Neural cell (in vitro differentiated cells): ENCODE results near the gene MAML3. TPM values are rescaled to one million over a fixed set of nuclear protein-coding genes. Genes with fewer than 3 reads are reported as not detected.

Source experiments
- H2AFZ ChIP-seq: fragments of 200-600, 300-800 bp; sonication (generic), shearing (Covaris generic); 2 replicates; pipeline ENCODE4 v1.6.0; 2014; ENCODE audit warnings: low read depth, mild to moderate bottlenecking, antibody characterized with exemption, low read length, moderate library complexity
- H3F3A ChIP-seq: fragments of 200-600 bp; shearing (Covaris generic); 2 replicates; pipeline ENCODE4 v1.6.1; 2016; ENCODE audit warnings: mild to moderate bottlenecking, moderate library complexity, mixed read lengths, antibody characterized with exemption, low read length; ENCODE audit not compliant: insufficient read depth, poor library complexity, severe bottlenecking
- H3K27ac ChIP-seq: fragments of 200-600, 300-800 bp; sonication (generic), shearing (Covaris generic); 2 replicates; pipeline ENCODE4 v1.5.1; 2014; ENCODE audit warnings: mild to moderate bottlenecking, low read length, moderate library complexity
- H3K27me3 ChIP-seq: fragments of 300-800, 200-600 bp; sonication (generic), shearing (Covaris generic); 2 replicates; pipeline ENCODE4 v1.6.0; 2014; ENCODE audit warnings: mild to moderate bottlenecking, low read depth, low read length, moderate library complexity; ENCODE audit not compliant: insufficient read depth
- H3K36me3 ChIP-seq: fragments of 300-800, 200-600 bp; sonication (generic), shearing (Covaris generic); 2 replicates; pipeline ENCODE4 v1.5.1; 2014; ENCODE audit warnings: mild to moderate bottlenecking, antibody characterized with exemption, low read length, moderate library complexity; ENCODE audit not compliant: insufficient read depth
- H3K4me2 ChIP-seq: fragments of 300-800, 200-600 bp; sonication (generic), shearing (Covaris generic); 2 replicates; pipeline ENCODE4 v1.6.0; 2014; ENCODE audit warnings: mild to moderate bottlenecking, low read length
- H3K4me3 ChIP-seq: fragments of 300-800, 200-600 bp; sonication (generic), shearing (Covaris generic); 2 replicates; pipeline ENCODE4 v1.5.1; 2014; ENCODE audit warnings: mild to moderate bottlenecking, low read length, moderate library complexity
- H3K79me2 ChIP-seq: fragments of 200-600 bp; shearing (Covaris generic); replicated peaks from 2 replicates; pipeline ENCODE4 v1.6.0; 2014; ENCODE audit warnings: mild to moderate bottlenecking, low read length, moderate library complexity; ENCODE audit not compliant: insufficient read depth
- H3K9ac ChIP-seq: fragments of 300-800, 200-600 bp; sonication (generic), shearing (Covaris generic); 2 replicates; pipeline ENCODE4 v1.6.1; 2016; ENCODE audit warnings: mild to moderate bottlenecking, low read length, mixed read lengths
- H3K9me2 ChIP-seq: fragments of 200-600 bp; shearing (Covaris generic); 2 replicates; pipeline ENCODE4 v1.6.1; 2016; ENCODE audit warnings: mild to moderate bottlenecking, low read length, mixed read lengths; ENCODE audit not compliant: insufficient read depth
- H3K9me3 ChIP-seq: fragments of 200-600, 300-800 bp; sonication (generic), shearing (Covaris generic); 2 replicates; pipeline ENCODE4 v1.6.1; 2016; ENCODE audit warnings: mild to moderate bottlenecking, mixed run types, low read length, moderate library complexity, mixed read lengths
- H4K20me1 ChIP-seq: fragments of 200-600 bp; shearing (Covaris generic); 2 replicates; pipeline ENCODE4 v1.6.1; 2016; ENCODE audit warnings: mild to moderate bottlenecking, mixed run types; ENCODE audit not compliant: insufficient read depth
- CTCF ChIP-seq: fragments of 450-650 bp; IDR thresholded peaks from 2 replicates; pipeline ENCODE4 v1.5.1; 2014; ENCODE audit warnings: antibody characterized with exemption, mild to moderate bottlenecking, moderate library complexity; ENCODE audit not compliant: poor library complexity, severe bottlenecking
- EP300 ChIP-seq: fragments of 450-650 bp; conservative IDR thresholded peaks from 2 replicates; pipeline ENCODE4 v1.6.1; 2014; ENCODE audit warnings: antibody characterized with exemption, mild to moderate bottlenecking, moderate library complexity; ENCODE audit not compliant: poor library complexity, severe bottlenecking
- EZH2 ChIP-seq: fragments of 200-600, 300-800 bp; shearing (Covaris generic), sonication (generic); IDR thresholded peaks from 2 replicates; pipeline ENCODE4 v1.6.1; 2014; ENCODE audit warnings: antibody characterized with exemption, low read length, borderline replicate concordance, mild to moderate bottlenecking; ENCODE audit not compliant: insufficient read depth, poor library complexity, severe bottlenecking
- MXI1 ChIP-seq: fragments of 450-650 bp; conservative IDR thresholded peaks from 2 replicates; pipeline ENCODE4 v1.6.1; 2014; ENCODE audit warnings: antibody characterized with exemption, mild to moderate bottlenecking; ENCODE audit not compliant: poor library complexity, severe bottlenecking
- POLR2AphosphoS5 ChIP-seq: IDR thresholded peaks from 2 replicates; pipeline ENCODE4 v1.6.1; 2012
- RAD21 ChIP-seq: fragments of 450-650 bp; conservative IDR thresholded peaks from 2 replicates; pipeline ENCODE4 v1.6.1; 2014; ENCODE audit warnings: antibody characterized with exemption, mild to moderate bottlenecking, moderate library complexity
- REST ChIP-seq: IDR thresholded peaks from 2 replicates; pipeline ENCODE4 v1.6.1; 2012; ENCODE audit warnings: borderline replicate concordance
- SMC3 ChIP-seq: fragments of 450-650 bp; conservative IDR thresholded peaks from 2 replicates; pipeline ENCODE4 v1.6.1; 2014; ENCODE audit warnings: antibody characterized with exemption, mild to moderate bottlenecking, moderate library complexity; ENCODE audit not compliant: poor library complexity
- TAF1 ChIP-seq: IDR thresholded peaks from 2 replicates; pipeline ENCODE4 v1.6.1; 2012; ENCODE audit warnings: low read depth
- polyA plus RNA-seq: library from polyadenylated mRNA; depleted of rRNA; stranded (reverse); fragments of >200 nt; gene quantifications from 2 replicates; pipeline ENCODE4 v1.2.3, GENCODE V29; 2014

The MAML3 gene
- polyA plus RNA-seq, 1 donor from 2014 or later, result 10.2 TPM

GRCh38 chr4:139984471-139984870 is 169.5 kb downstream of the MAML3 start:
- no peaks in the 10 kb centered on the region for H3K79me2 ChIP-seq
- TF ChIP-seq EZH2 (no peak), RAD21 (no peak), SMC3 (no peak), EP300 (no peak), REST (no peak), MXI1 (no peak), POLR2AphosphoS5 (no peak), CTCF (no peak), TAF1 (no peak)
- no peaks in the 10 kb centered on the region for H3K27me3 ChIP-seq
- no peak overlapping the region for H3K9ac ChIP-seq
- no peak overlapping the region for H3K4me3 ChIP-seq
- H2AFZ ChIP-seq, result no peak overlapping the region
- no peaks in the 10 kb centered on the region for H3K9me2 ChIP-seq
- no peak overlapping the region for H3K4me2 ChIP-seq
- no peaks in the 10 kb centered on the region for H3F3A ChIP-seq
- no peaks in the 10 kb centered on the region for H3K9me3 ChIP-seq
- H3K36me3 ChIP-seq, result no peaks in the 10 kb centered on the region
- no peak overlapping the region for H3K27ac ChIP-seq
- no peaks in the 10 kb centered on the region for H4K20me1 ChIP-seq

GRCh38 chr4:139978692-139979091 is 175.3 kb downstream of the MAML3 start:
- Histone ChIP-seq H3F3A (no peaks in the 10 kb centered on the region), H3K4me3 (no peak overlapping the region), H4K20me1 (no peaks in the 10 kb centered on the region), H3K4me2 (no peak overlapping the region), H3K36me3 (no peaks in the 10 kb centered on the region), H3K27me3 (no peaks in the 10 kb centered on the region), H3K79me2 (no peaks in the 10 kb centered on the region), H3K27ac (no peak overlapping the region), H3K9me2 (no peaks in the 10 kb centered on the region), H3K9ac (no peak overlapping the region), H2AFZ (no peak overlapping the region), H3K9me3 (no peaks in the 10 kb centered on the region)
- TF ChIP-seq SMC3 (no peak), MXI1 (no peak), EZH2 (no peak), EP300 (no peak), TAF1 (no peak), REST (no peak), RAD21 (no peak)
